Measurements from ENCODE around the gene DPYSL5.

- TF ChIP-seq CTCF (IDR thresholded peaks at IDR 0.05) (no peak), RCOR1 (IDR thresholded peaks at IDR 0.05; ENCODE audit: low read depth, low read length) (no peak), POLR2A (IDR thresholded peaks at IDR 0.05; ENCODE audit: low read length) (no peak), JUN (IDR thresholded peaks at IDR 0.05) (no peak), CHD2 (IDR thresholded peaks at IDR 0.05; ENCODE audit: low read length, partially characterized antibody) (no peak), CHD4 (IDR thresholded peaks at IDR 0.05; ENCODE audit: borderline replicate concordance) (no peak), NR3C1 (IDR thresholded peaks at IDR 0.05) (no peak), CEBPB (IDR thresholded peaks at IDR 0.05) (no peak), POLR2AphosphoS2 (conservative IDR thresholded peaks at IDR 0.05; ENCODE audit: low read length) (no peak), EP300 (IDR thresholded peaks at IDR 0.05) (no peak), GATA3 (IDR thresholded peaks at IDR 0.05; ENCODE audit: borderline replicate concordance) (no peak), HMGXB4 (CRISPR knock-in tag; IDR thresholded peaks at IDR 0.05; ENCODE audit: borderline replicate concordance) (no peak), PBX3 (IDR thresholded peaks at IDR 0.05) (no peak)
Observed at GRCh38 chr2:26951236-26951635, 103.3 kb downstream of the DPYSL5 start.

Measured in A549 (cell line).